Endothelial cell (in vitro differentiated cells): ENCODE measurements around the gene SETD5. TPM values are rescaled to one million over a fixed set of nuclear protein-coding genes. Genes with fewer than 3 reads are reported as not detected.

Experiments used
- DNase-seq: peaks from one replicate; pipeline ENCODE4 v3.0.0; 2021; ENCODE audit warnings: low spot score
- H3K27ac Mint-ChIP-seq: one replicate; pipeline ENCODE4 v1.8.0; 2021; ENCODE audit warnings: mixed read lengths, inconsistent platforms; ENCODE audit not compliant: unreplicated experiment
- H3K27me3 Mint-ChIP-seq: one replicate; pipeline ENCODE4 v1.8.0; 2021; ENCODE audit warnings: mild to moderate bottlenecking, moderate library complexity, mixed read lengths, inconsistent platforms; ENCODE audit not compliant: unreplicated experiment
- H3K36me3 Mint-ChIP-seq: one replicate; pipeline ENCODE4 v1.8.0; 2021; ENCODE audit warnings: mild to moderate bottlenecking, low read depth, mixed read lengths, inconsistent platforms; ENCODE audit not compliant: unreplicated experiment
- H3K4me1 Mint-ChIP-seq: one replicate; pipeline ENCODE4 v1.8.0; 2021; ENCODE audit warnings: mild to moderate bottlenecking, mixed read lengths, inconsistent platforms; ENCODE audit not compliant: unreplicated experiment
- H3K4me3 Mint-ChIP-seq: one replicate; pipeline ENCODE4 v1.8.0; 2021; ENCODE audit warnings: mild to moderate bottlenecking, mixed read lengths, inconsistent platforms; ENCODE audit not compliant: unreplicated experiment
- H3K9me3 Mint-ChIP-seq: one replicate; pipeline ENCODE4 v1.8.0; 2021; ENCODE audit warnings: mixed read lengths, inconsistent platforms; ENCODE audit not compliant: unreplicated experiment
- CTCF ChIP-seq: fragments of 200-600 bp; sonication (generic); IDR thresholded peaks from one replicate; pipeline ENCODE4 v1.5.0; 2021; ENCODE audit warnings: antibody characterized with exemption; ENCODE audit not compliant: unreplicated experiment
- total RNA-seq: library from RNA; stranded (reverse); fragmentation: NEBNext Ultra II Directional; extraction: Animal tissue kit (Norgen Biotek cat#: 25700); gene quantifications from one replicate; pipeline ENCODE4 v1.2.1, GENCODE V29; 2021; ENCODE audit not compliant: unreplicated experiment

SETD5 gene
- total RNA-seq, 1 donor from 2014 or later, result 246 TPM

- no peak for TF ChIP-seq CTCF
- no peak for DNase-seq
- H3K27ac Mint-ChIP-seq, result no peak overlapping the region
- no peaks in the 10 kb centered on the region for H3K9me3 Mint-ChIP-seq
- H3K27me3 Mint-ChIP-seq, result peaks cover 3% of the 10 kb centered on the region
- peaks cover 9% of the 10 kb centered on the region for H3K4me1 Mint-ChIP-seq
- H3K36me3 Mint-ChIP-seq, result peaks cover 29% of the 10 kb centered on the region
- H3K4me3 Mint-ChIP-seq, result no peak overlapping the region
These were observed 12.0 kb upstream of the SETD5 start for GRCh38 chr3:9385187-9386077.

- Mint-ChIP-seq H3K27ac (peak overlapping the region; percentile 32), H3K27me3 (peaks cover 3% of the 10 kb centered on the region), H3K4me1 (peaks cover 15% of the 10 kb centered on the region), H3K4me3 (no peak overlapping the region), H3K9me3 (no peaks in the 10 kb centered on the region), H3K36me3 (peaks cover 36% of the 10 kb centered on the region)
- no peak for TF ChIP-seq CTCF
- DNase-seq, result no peak
These were observed 11.3 kb upstream of the SETD5 start for GRCh38 chr3:9386078-9386459.

GRCh38 chr3:9386501-9387321 is 10.7 kb upstream of the SETD5 start:
- no peak for TF ChIP-seq CTCF
- H3K27ac Mint-ChIP-seq, result peak overlapping the region; percentile 32
- peaks cover 3% of the 10 kb centered on the region for H3K27me3 Mint-ChIP-seq
- no peak overlapping the region for H3K4me3 Mint-ChIP-seq
- DNase-seq, result no peak
- H3K36me3 Mint-ChIP-seq, result peaks cover 42% of the 10 kb centered on the region
- peaks cover 21% of the 10 kb centered on the region for H3K4me1 Mint-ChIP-seq
- no peaks in the 10 kb centered on the region for H3K9me3 Mint-ChIP-seq

GRCh38 chr3:9387322-9387655 is 10.1 kb upstream of the SETD5 start:
- no peak overlapping the region for H3K4me3 Mint-ChIP-seq
- no peak for TF ChIP-seq CTCF
- peaks cover 27% of the 10 kb centered on the region for H3K4me1 Mint-ChIP-seq
- H3K36me3 Mint-ChIP-seq, result peaks cover 43% of the 10 kb centered on the region
- H3K9me3 Mint-ChIP-seq, result no peaks in the 10 kb centered on the region
- H3K27ac Mint-ChIP-seq, result no peak overlapping the region
- no peak for DNase-seq
- peaks cover 3% of the 10 kb centered on the region for H3K27me3 Mint-ChIP-seq

- H3K27me3 Mint-ChIP-seq, result peaks cover 3% of the 10 kb centered on the region
- TF ChIP-seq CTCF, result no peak
- H3K4me1 Mint-ChIP-seq, result peaks cover 32% of the 10 kb centered on the region
- H3K27ac Mint-ChIP-seq, result no peak overlapping the region
- no peak overlapping the region for H3K4me3 Mint-ChIP-seq
- H3K36me3 Mint-ChIP-seq, result peaks cover 43% of the 10 kb centered on the region
- no peaks in the 10 kb centered on the region for H3K9me3 Mint-ChIP-seq
- no peak for DNase-seq
These were observed 9.3 kb upstream of the SETD5 start for GRCh38 chr3:9388142-9388541.
